ENCODE results near the gene NECTIN1.
A peak's percentile ranks its signal among the peaks of the same experiment; 100 is the strongest.

The NECTIN1 gene

GRCh38 chr11:119755356-119756071 is 26.5 kb upstream of the NECTIN1 start:
- no peak for DNase-seq

- no peak for DNase-seq
Observed at GRCh38 chr11:119754656-119755355, 25.8 kb upstream of the NECTIN1 start.

GRCh38 chr11:119754199-119754598 is 25.2 kb upstream of the NECTIN1 start:
- DNase-seq, result no peak

GRCh38 chr11:119752946-119753345 is 23.9 kb upstream of the NECTIN1 start:
- no peak for DNase-seq

GRCh38 chr11:119752345-119752871 is 23.4 kb upstream of the NECTIN1 start:
- no peak for DNase-seq

- DNase-seq, result no peak
Observed at GRCh38 chr11:119750056-119750455, 21.1 kb upstream of the NECTIN1 start.

- no peak for DNase-seq
Observed at GRCh38 chr11:119749006-119749565, 20.1 kb upstream of the NECTIN1 start.

- no peak for DNase-seq
Observed at GRCh38 chr11:119747868-119748660, 19.1 kb upstream of the NECTIN1 start.

GRCh38 chr11:119745776-119746535 is 17.0 kb upstream of the NECTIN1 start:
- DNase-seq, result no peak

GRCh38 chr11:119745112-119745511 is 16.1 kb upstream of the NECTIN1 start:
- no peak for DNase-seq

GRCh38 chr11:119744577-119744976 is 15.6 kb upstream of the NECTIN1 start:
- DNase-seq, result no peak

- DNase-seq, result no peak
Observed at GRCh38 chr11:119743006-119743405, 14.0 kb upstream of the NECTIN1 start.

- DNase-seq, result no peak
Observed at GRCh38 chr11:119742263-119742861, 13.4 kb upstream of the NECTIN1 start.

- DNase-seq, result peak; percentile 51
Observed at GRCh38 chr11:119741369-119742262, 12.6 kb upstream of the NECTIN1 start.

- no peak for DNase-seq
Observed at GRCh38 chr11:119739975-119740374, 11.0 kb upstream of the NECTIN1 start.

- DNase-seq, result no peak
Observed at GRCh38 chr11:119739021-119739703, 10.2 kb upstream of the NECTIN1 start.

- DNase-seq, result no peak
Observed at GRCh38 chr11:119738059-119738439, 9.0 kb upstream of the NECTIN1 start.

- DNase-seq, result no peak
Observed at GRCh38 chr11:119737366-119738058, 8.5 kb upstream of the NECTIN1 start.

- DNase-seq, result no peak
Observed at GRCh38 chr11:119734788-119735187, 5.8 kb upstream of the NECTIN1 start.

Data from CD4-positive, alpha-beta T cell treated with Interleukin-15 for 1 hour (primary cell).